HG03342 (cell line): ENCODE measurements around the gene SMIM38.

Source experiments
- ATAC-seq: cut with Tn5 transposase; IDR thresholded peaks from one replicate; pipeline ENCODE4 v1.9.1; 2021; ENCODE audit warnings: mild to moderate bottlenecking, moderate library complexity; ENCODE audit not compliant: unreplicated experiment

SMIM38 gene

GRCh38 chr11:69201764-69202370, 46.1 kb downstream of the SMIM38 start:
- ATAC-seq = no peak

GRCh38 chr11:69202511-69203221, 46.9 kb downstream of the SMIM38 start:
- ATAC-seq = no peak

- ATAC-seq = no peak
Measured at GRCh38 chr11:69203381-69203780, 47.6 kb downstream of the SMIM38 start.

- ATAC-seq = no peak
Measured at GRCh38 chr11:69203901-69204245, 48.1 kb downstream of the SMIM38 start.

GRCh38 chr11:69204246-69204940, 48.7 kb downstream of the SMIM38 start:
- no peak for ATAC-seq

- ATAC-seq = no peak
Measured at GRCh38 chr11:69204941-69205742, 49.4 kb downstream of the SMIM38 start.
